Osteocyte (in vitro differentiated cells): ENCODE results near the gene SLC26A1. TPM values are rescaled to one million over a fixed set of nuclear protein-coding genes. Genes with fewer than 3 reads are reported as not detected.
A peak's percentile ranks its signal among the peaks of the same experiment; 100 is the strongest.

Experiments used
- DNase-seq: peaks from one replicate; pipeline ENCODE4 v3.0.0; 2021; ENCODE audit warnings: mixed read lengths; ENCODE audit not compliant: unreplicated experiment; ENCODE audit errors: extremely low spot score
- H3K27ac Mint-ChIP-seq: one replicate; pipeline ENCODE4 v1.8.0; 2021; ENCODE audit warnings: mild to moderate bottlenecking, mixed read lengths; ENCODE audit not compliant: unreplicated experiment
- H3K27me3 Mint-ChIP-seq: one replicate; pipeline ENCODE4 v1.8.0; 2021; ENCODE audit warnings: mixed read lengths; ENCODE audit not compliant: unreplicated experiment
- H3K36me3 Mint-ChIP-seq: one replicate; pipeline ENCODE4 v1.8.0; 2021; ENCODE audit warnings: mixed read lengths; ENCODE audit not compliant: unreplicated experiment
- H3K4me1 Mint-ChIP-seq: one replicate; pipeline ENCODE4 v1.8.0; 2021; ENCODE audit warnings: mixed read lengths; ENCODE audit not compliant: unreplicated experiment
- H3K4me3 Mint-ChIP-seq: one replicate; pipeline ENCODE4 v1.8.0; 2021; ENCODE audit warnings: mild to moderate bottlenecking, moderate library complexity, mixed read lengths; ENCODE audit not compliant: unreplicated experiment
- H3K9me3 Mint-ChIP-seq: one replicate; pipeline ENCODE4 v1.8.0; 2021; ENCODE audit warnings: mixed read lengths; ENCODE audit not compliant: unreplicated experiment
- CTCF ChIP-seq: fragments of 200-600 bp; sonication (generic); IDR thresholded peaks from 2 replicates; pipeline ENCODE4 v1.5.0; 2021; ENCODE audit warnings: antibody characterized with exemption, mild to moderate bottlenecking, moderate library complexity
- total RNA-seq: library from RNA; stranded (reverse); gene quantifications from 2 replicates; pipeline ENCODE4 v1.2.1, GENCODE V29; 2021

Gene SLC26A1
- total RNA-seq, 1 donor from 2014 or later = 0.83 TPM

- H3K27me3 Mint-ChIP-seq = no peaks in the 10 kb centered on the region
- DNase-seq = no peak
- no peak overlapping the region for H3K27ac Mint-ChIP-seq
- no peaks in the 10 kb centered on the region for H3K36me3 Mint-ChIP-seq
- no peaks in the 10 kb centered on the region for H3K9me3 Mint-ChIP-seq
- no peak overlapping the region for H3K4me3 Mint-ChIP-seq
- H3K4me1 Mint-ChIP-seq = peaks cover 11% of the 10 kb centered on the region
- TF ChIP-seq CTCF = no peak
Measured at GRCh38 chr4:974668-975067, 18.5 kb downstream of the SLC26A1 start.

- peak within 1 kb of the TSS; percentile 67 for H3K4me3 Mint-ChIP-seq
- no peak for TF ChIP-seq CTCF
- peak; percentile 96 for DNase-seq
- no peaks in the 10 kb centered on the region for H3K36me3 Mint-ChIP-seq
- no peaks in the 10 kb centered on the region for H3K27me3 Mint-ChIP-seq
- H3K4me1 Mint-ChIP-seq = peaks cover 7% of the 10 kb centered on the region
- H3K27ac Mint-ChIP-seq = no peak within 1 kb of the TSS
- H3K9me3 Mint-ChIP-seq = no peaks in the 10 kb centered on the region
Measured at GRCh38 chr4:973431-974397, 19.5 kb downstream of the SLC26A1 start, which contains the start of gene DGKQ. Gene DGKQ (minus strand): TSS chr4:973569. CDS start chr4:973482, 87 bp downstream.

GRCh38 chr4:972651-973424 is 20.4 kb downstream of the SLC26A1 start:
- no peaks in the 10 kb centered on the region for H3K36me3 Mint-ChIP-seq
- no peak for DNase-seq
- H3K9me3 Mint-ChIP-seq = no peaks in the 10 kb centered on the region

GRCh38 chr4:971666-972500 is 21.3 kb downstream of the SLC26A1 start:
- H3K9me3 Mint-ChIP-seq = no peaks in the 10 kb centered on the region
- H3K4me3 Mint-ChIP-seq = peak overlapping the region; percentile 67
- no peak for DNase-seq
- H3K36me3 Mint-ChIP-seq = no peaks in the 10 kb centered on the region
- peaks cover 7% of the 10 kb centered on the region for H3K4me1 Mint-ChIP-seq
- TF ChIP-seq CTCF = no peak
- H3K27ac Mint-ChIP-seq = no peak overlapping the region
- no peaks in the 10 kb centered on the region for H3K27me3 Mint-ChIP-seq

More at GRCh38 chr4:972651-973424, 20.4 kb downstream of the SLC26A1 start:
- H3K4me3 Mint-ChIP-seq = peak overlapping the region; percentile 67
- H3K27ac Mint-ChIP-seq = no peak overlapping the region
- no peaks in the 10 kb centered on the region for H3K27me3 Mint-ChIP-seq
- H3K4me1 Mint-ChIP-seq = peaks cover 7% of the 10 kb centered on the region
- TF ChIP-seq CTCF = no peak
